ENCODE data around the gene SHANK1.

The SHANK1 gene

GRCh38 chr19:50728084-50728737 lies 8.6 kb upstream of the SHANK1 start:
- peak; percentile 68 for DNase-seq

DNA sequence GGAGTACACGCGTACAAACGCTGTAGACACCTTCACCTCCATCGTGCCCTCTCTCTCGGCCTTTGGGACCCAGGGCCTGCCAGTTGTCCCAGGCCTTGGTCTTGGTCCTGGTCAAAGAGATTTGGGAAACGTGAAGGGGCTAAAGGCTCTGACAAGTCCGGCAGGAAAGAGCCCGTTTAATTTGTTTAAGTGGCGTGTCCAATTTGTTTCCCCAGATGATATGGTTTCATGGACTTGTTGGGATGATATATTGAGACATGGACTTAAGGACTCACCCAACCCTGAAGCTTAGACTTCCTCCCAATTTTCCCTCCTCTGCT lies 6.3 kb upstream of the SHANK1 start:
- DNase-seq, result no peak

DNA sequence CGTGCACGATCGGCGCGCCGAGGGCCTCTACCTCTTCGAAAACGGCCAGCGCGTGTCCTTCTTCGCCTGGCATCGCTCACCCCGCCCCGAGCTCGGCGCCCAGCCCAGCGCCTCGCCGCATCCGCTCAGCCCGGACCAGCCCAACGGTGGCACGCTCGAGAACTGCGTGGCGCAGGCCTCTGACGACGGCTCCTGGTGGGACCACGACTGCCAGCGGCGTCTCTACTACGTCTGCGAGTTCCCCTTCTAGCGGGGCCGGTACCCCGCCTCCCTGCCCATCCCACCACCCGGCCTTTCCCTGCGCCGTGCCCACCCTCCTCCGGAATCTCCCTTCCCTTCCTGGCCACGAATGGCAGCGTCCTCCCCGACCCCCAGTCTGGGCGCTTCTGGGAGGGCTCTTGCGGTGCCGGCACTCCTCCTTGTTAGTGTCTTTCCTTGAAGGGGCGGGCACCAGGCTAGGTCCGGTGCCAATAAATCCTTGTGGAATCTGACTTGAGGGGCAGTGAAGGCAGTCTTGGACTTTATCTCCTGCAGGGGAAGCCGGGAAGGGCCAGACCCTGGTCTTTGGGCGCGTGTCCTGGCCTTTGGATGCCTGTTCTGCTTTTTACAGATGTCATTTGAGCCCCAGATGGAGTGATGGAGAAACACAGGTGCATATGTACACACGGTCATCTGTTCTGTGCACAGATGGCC lies 5.8 kb upstream of the SHANK1 start:
- DNase-seq, result no peak

GRCh38 chr19:50724522-50725217 lies 5.1 kb upstream of the SHANK1 start:
- DNase-seq, result peak; percentile 98

DNA sequence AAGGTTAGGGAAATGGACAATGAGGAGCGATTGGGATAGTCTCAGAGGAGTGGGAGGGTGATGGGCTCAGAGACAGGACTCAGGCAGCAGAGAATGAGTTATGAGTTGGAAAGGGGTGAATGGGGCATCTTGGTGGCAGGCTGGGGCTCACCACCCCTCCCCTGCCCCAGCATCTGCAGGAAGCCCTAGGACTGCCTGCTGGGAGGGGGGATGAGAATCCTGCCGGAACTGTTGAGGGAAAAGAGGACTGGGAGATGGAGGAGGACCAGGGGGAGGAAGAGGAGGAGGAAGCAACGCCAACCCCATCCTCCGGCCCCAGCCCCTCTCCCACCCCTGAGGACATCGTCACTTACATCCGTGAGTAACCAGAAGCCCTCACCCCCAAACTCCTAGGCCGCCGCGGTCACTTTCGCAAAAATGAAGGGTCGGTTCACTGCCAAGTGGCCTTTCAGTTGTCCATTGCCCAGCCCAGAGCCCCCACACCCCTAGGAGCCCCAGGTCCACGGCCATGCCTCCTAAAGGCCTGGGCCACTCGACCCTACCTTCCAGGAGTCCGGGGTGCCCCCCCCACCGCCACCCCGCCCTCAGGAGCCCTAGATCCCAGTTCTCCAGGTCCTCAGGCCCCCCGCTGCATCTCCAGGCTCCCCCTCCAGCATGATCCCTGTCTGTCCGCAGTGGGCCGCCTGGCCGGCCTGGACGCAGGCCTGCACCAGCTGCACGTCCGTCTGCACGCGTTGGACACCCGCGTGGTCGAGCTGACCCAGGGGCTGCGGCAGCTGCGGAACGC lies 4.3 kb upstream of the SHANK1 start:
- DNase-seq, result no peak

GRCh38 chr19:50723069-50723468 lies 3.5 kb upstream of the SHANK1 start, which contains the start of gene CLEC11A:
CLEC11A (plus strand) TSS chr19:50723364; CDS start chr19:50723526, 162 bp downstream.
- DNase-seq, result peak; percentile 29

DNA sequence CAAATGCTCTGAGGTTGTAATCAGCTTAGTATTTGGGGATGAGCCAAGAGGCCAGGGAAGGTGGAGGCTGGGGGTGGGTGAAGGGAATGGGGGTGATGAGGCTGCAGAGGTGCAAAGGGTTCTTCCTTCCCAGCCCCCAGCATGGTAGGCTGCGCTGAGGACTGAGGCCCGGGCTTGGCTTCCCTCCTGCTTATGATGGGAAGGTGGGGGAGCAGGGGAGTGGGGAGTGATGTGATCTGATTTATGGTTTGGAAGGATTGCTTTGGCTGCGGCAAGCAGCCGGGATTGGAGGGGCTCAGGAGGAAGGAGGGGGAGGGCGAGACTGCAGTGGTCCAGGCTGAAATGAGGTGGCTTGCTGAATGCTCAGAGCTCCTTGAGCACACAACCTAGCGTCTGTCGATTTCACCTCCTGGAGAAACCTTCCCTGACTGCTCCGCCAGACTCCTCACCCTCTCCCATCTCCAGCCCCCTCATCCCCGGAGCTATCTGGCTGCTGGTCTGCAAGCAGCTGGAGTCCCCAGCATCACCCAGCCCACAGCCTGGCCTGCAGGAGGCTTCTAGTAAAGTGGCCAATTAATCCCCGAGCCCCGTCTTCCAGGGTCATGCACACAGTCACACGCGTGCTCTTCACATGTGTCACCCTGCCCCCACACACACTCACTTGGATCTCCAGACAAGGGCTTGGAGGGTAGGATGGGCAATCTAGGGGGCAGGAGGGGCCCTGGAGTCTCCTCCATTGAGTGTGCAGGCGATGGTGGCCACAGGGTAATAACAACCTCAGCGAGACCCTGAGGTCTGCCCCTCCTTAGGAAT lies 2.8 kb upstream of the SHANK1 start:
- DNase-seq, result no peak

GRCh38 chr19:50721441-50722137 lies 2.0 kb upstream of the SHANK1 start:
- no peak for DNase-seq

DNA sequence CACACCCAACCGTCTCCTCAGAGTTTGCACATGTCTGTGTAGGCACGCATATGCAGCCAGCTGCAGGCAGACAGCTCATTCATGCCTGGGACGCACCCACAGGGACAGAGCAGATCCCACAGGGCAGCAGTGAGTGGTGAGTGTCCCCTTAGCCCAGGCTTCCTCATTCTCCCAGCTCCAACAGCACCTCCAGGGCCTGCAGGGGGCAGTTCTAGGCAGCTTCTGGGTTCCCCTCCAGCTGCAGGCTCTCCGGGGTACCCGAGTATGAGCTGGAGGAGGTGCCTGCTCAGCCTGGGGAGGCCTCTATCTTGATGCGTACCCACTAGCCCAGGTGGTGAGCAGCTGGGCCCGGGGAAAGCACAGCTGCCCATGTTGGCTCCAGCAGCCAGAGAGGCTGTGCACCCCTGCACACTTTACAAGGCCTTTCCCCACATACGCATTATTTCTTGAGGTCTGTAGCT lies 1.3 kb upstream of the SHANK1 start:
- peak; percentile 24 for DNase-seq

DNA sequence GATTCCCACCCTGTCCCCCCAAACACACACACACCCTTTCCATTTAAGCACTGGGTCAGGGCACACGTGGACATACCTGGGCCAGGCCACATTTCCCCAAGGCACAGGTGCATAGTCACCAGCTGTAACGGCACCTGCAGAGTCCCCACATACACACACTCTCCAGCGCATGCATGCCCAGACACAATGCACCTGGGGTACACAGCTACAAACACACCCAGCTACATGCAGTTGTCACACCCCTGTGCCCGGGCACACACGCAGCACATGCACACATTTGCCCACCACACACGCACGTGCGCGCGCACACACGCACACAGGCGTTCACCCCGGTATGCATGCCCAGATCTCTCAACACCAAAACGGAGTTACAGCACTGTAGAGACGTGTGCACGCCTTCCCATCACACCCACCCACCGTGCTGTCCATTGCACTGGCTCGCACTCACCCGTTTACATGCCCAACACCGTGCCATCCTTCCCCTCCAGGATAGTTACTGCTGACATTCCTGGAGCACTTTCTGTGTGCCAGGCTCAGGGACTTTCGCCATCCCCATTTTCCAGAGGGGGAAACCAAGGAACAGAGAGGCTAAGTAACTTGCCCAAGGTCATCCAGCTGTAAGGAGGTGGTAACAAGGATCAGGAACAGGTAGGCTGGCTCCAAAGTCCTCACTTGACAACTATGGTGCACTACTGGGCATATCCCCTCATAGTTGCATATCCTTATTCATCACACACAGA lies 749 bp upstream of the SHANK1 start:
- no peak for DNase-seq

- no peak for DNase-seq
These were observed 525 bp downstream of the SHANK1 start for GRCh38 chr19:50719119-50719435.

DNA sequence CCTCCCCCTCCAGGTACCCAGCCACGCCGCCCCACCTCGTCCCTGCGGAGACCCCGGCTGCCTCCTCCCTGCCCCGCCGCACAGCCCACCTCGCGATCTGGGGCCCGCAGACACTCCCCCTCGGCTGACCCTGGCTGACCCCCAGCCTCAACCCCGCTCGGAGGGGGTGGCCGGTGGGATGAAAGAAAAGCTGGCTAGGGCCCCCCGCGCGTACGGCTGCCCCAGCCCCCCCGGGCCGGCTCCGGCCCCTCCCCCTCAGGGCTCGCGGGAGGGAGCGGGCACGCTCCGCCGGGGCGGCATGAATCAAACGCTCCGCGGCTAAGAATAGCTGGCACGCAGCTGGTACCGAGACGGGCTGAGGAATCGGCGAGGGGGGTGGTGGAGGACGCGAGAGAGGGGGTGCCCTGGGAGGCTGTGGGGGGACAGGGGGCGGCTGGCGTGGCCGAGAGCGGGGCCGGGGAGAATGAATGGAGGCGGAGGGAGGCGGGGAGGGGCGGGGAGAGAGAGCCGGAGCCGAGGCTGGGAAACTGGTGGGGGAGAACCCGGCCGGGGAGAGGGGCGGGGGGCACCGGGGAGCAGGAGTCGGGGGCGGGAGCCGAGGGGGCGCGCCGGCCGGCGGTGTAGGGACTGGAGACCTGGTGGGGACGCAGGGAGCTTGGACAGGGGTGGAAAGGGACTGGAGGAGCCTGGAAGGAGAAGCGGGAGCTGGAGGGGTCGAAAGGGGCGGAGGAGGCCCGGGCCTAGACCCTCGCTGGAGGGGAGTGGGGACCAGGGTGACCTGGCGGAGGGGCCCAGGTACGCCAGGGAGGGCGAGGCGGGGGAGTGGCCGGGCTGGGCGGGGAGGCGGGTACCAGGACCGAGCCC lies 1.1 kb downstream of the SHANK1 start:
- no peak for DNase-seq

DNA sequence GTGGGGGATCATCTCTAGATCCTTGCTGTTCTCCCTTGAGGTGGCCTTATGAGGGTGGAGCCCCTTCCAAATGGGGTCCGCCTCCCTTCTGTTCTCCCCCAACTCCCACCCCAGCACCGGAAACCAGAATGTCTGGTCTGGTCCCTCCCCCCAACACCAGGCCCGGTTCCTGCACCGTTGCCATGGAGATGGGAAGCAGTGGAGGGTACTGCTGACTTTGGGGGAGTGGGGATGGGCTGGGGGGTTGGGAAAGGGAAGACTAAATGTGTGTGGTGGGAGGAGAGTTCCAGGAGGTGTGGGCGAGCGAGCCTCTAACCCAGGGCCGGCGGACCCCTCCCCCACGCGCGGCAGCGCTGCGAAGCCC lies 1.7 kb downstream of the SHANK1 start:
- DNase-seq, result no peak

- DNase-seq, result no peak
These were observed 2.4 kb downstream of the SHANK1 start for GRCh38 chr19:50717026-50717723.

DNA sequence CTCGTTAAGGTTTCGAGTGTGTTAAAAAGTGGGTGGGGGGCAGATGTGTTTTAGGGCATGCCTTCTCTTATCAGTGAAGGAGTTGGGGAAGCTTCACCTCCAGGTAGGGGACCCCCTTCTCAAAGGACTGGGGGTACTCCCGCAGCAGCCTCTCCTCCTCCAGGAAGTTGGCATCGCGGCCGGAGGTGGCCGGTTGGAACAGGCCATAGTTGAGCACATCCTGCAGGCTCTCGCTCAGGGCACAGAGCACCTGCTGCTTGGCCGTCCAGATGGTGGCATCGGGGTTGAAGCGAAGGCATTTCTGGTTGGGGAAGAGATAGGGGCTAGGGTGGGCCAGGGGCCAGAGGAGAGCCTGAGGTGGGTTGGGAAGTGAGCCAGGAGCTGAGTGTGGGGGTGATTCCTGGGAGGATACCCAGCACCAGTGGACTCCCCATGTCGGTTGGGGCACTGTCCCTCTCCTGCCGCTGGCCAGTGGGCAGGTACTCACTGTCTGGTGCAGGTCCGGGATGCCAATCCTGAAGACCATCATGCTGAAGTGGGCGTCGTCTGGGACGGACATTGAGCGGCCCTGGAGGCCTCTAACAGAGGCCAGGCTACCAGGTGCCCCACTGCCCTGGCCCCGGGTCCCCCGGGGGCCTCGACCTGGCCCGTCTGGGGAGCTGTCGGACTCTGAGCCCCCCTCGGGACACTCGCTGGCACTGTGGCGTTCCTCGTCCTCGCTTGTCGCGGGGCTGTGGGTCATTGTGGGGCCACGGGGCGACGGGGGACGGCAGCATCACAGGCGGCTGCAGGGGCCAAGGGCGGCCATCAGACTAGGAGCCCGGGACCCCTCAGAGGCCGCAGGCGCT lies 3.2 kb downstream of the SHANK1 start:
- no peak for DNase-seq

GRCh38 chr19:50713556-50714236 lies 5.9 kb downstream of the SHANK1 start:
- no peak for DNase-seq

DNA sequence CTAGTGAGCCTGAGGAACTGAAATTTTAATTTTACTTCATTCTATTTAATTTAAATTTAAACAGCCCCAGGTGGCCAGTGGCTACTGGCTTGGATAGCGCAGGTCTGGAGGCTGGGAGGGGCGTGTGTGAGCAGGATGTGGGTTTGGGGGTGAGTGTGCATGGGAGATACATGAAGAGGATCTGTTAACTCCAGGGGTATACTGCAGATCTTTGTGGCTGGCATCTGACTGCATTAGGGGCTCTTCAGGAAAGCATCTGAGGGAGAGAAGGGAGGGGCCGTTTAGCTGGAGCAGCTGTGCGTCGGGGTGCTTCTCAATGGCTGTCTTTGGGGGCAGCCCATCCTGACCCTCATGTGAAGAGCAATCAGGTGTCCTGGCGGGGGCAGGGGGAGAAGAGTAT lies 6.8 kb downstream of the SHANK1 start:
- DNase-seq, result no peak

DNA sequence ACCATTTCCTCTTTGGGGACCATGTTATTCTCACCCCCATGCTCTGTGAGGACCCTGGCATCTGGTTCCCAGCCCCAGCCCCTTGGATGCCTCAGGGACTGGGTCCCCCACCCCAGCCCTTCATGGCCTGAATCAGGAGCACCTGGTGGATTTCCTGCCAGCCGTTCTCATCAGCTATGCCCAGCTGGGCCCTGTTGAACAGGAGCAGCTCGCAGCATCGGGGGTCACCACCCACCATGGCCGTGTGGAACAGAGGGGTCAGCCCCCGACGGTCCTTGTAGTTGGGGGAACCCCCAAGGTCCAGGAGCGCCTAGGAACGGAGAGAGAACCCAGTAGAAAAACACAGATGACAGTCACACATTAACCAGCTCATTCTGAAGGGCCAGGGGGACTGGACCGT lies 7.8 kb downstream of the SHANK1 start:
- DNase-seq, result no peak
